Measurements from ENCODE around the gene CDC34.
A peak's percentile ranks its signal among the peaks of the same experiment; 100 is the strongest.

The CDC34 gene

DNA sequence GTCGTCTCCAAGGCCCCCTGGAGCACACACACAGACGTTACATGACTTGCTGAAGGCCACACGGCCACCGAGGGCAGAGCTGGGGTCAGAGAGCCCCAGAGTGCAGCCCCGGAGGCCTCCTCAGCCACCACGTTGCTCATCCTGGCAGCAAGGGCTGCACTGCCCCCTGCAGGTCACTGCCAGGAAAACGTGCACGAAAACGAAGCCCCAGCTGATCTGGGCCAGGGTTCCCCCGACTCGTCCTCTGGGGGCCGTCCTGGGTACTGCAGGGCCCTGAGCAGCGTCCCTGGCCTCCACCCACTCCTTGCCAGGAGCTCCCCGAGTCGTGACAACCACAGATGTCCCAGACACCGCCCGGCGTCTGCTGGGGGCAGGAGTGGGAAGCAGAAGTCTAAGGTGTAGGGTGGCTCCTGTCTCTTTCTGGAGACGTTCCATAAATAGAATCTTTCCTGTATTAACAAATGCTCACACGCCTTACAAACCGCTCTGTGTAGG is 20.9 kb upstream of the CDC34 start:
- TF ChIP-seq, protein P1, sequence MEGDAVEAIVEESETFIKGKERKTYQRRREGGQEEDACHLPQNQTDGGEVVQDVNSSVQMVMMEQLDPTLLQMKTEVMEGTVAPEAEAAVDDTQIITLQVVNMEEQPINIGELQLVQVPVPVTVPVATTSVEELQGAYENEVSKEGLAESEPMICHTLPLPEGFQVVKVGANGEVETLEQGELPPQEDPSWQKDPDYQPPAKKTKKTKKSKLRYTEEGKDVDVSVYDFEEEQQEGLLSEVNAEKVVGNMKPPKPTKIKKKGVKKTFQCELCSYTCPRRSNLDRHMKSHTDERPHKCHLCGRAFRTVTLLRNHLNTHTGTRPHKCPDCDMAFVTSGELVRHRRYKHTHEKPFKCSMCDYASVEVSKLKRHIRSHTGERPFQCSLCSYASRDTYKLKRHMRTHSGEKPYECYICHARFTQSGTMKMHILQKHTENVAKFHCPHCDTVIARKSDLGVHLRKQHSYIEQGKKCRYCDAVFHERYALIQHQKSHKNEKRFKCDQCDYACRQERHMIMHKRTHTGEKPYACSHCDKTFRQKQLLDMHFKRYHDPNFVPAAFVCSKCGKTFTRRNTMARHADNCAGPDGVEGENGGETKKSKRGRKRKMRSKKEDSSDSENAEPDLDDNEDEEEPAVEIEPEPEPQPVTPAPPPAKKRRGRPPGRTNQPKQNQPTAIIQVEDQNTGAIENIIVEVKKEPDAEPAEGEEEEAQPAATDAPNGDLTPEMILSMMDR (IDR thresholded peaks at IDR 0.05; ENCODE audit: low read depth, low read length): peak; percentile 98
- no peak overlapping the region for H3K4me3 ChIP-seq (ENCODE audit: low read depth, low read length)

- TF ChIP-seq, protein P1 (IDR thresholded peaks at IDR 0.05; ENCODE audit: low read depth, low read length): no peak
- H3K4me3 ChIP-seq (ENCODE audit: low read depth, low read length): no peak overlapping the region
Observed at GRCh38 chr19:511101-511851, 20.3 kb upstream of the CDC34 start.

DNA sequence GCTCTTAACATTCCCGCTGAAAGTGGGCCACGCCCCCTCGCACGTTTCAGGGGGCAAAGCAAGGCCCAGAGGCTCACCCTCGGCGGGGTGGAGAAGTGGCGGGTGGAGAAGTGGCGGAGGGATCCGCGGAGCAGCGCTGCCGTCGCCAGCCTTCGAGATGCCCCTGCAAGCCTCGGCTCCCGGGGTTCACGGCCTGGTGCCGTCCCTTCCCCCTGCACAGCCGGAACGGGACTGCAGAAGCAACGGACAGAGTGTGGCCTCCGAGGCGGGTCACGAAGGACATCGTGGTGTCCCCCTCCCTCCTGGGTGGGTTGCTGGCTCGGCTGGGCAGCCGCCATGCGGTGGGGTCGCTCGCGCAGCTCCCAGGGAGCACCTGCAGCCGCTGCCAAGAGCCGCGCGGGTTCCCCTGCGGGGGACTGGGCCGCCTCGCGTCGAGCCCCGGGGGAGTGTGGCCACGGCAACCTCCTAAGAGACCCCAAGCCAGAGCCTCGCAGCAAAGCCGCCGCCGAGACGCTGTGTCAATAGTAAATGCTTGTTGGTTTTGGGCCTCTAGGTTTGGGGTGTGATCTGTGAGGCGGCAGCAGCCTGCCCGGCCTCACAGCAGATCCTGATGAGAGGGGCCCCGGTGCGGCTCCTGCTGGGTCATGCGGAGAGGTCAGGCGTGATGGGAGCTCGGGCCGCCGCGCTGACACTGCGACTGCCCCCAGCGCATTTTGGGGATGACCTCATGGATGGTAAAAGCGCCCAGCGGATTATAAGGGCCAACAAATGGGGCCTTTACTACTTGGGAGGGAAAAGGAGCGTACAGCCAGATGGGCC is 18.8 kb upstream of the CDC34 start:
- no peak overlapping the region for H3K4me3 ChIP-seq (ENCODE audit: low read depth, low read length)
- TF ChIP-seq, protein P1 (IDR thresholded peaks at IDR 0.05; ENCODE audit: low read depth, low read length): no peak

GRCh38 chr19:513368-514165 is 18.0 kb upstream of the CDC34 start:
- no peak overlapping the region for H3K4me3 ChIP-seq (ENCODE audit: low read depth, low read length)
- TF ChIP-seq, protein P1 (IDR thresholded peaks at IDR 0.05; ENCODE audit: low read depth, low read length): no peak

GRCh38 chr19:514166-514663 is 17.3 kb upstream of the CDC34 start:
- no peak overlapping the region for H3K4me3 ChIP-seq (ENCODE audit: low read depth, low read length)
- TF ChIP-seq, protein P1 (IDR thresholded peaks at IDR 0.05; ENCODE audit: low read depth, low read length): no peak

- no peak overlapping the region for H3K4me3 ChIP-seq (ENCODE audit: low read depth, low read length)
- TF ChIP-seq, protein P1 (IDR thresholded peaks at IDR 0.05; ENCODE audit: low read depth, low read length): no peak
Observed at GRCh38 chr19:517721-518597, 13.6 kb upstream of the CDC34 start.
